ENCODE results near the gene MMP14.

MMP14 gene

GRCh38 chr14:22896760-22897159, 60.4 kb downstream of the MMP14 start:
- TF ChIP-seq, protein P1, sequence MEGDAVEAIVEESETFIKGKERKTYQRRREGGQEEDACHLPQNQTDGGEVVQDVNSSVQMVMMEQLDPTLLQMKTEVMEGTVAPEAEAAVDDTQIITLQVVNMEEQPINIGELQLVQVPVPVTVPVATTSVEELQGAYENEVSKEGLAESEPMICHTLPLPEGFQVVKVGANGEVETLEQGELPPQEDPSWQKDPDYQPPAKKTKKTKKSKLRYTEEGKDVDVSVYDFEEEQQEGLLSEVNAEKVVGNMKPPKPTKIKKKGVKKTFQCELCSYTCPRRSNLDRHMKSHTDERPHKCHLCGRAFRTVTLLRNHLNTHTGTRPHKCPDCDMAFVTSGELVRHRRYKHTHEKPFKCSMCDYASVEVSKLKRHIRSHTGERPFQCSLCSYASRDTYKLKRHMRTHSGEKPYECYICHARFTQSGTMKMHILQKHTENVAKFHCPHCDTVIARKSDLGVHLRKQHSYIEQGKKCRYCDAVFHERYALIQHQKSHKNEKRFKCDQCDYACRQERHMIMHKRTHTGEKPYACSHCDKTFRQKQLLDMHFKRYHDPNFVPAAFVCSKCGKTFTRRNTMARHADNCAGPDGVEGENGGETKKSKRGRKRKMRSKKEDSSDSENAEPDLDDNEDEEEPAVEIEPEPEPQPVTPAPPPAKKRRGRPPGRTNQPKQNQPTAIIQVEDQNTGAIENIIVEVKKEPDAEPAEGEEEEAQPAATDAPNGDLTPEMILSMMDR (IDR thresholded peaks at IDR 0.05; ENCODE audit: low read length, missing control alignments): no peak
- no peak for DNase-seq (ENCODE audit: low read depth)
- H3K4me3 ChIP-seq (replicated peaks; ENCODE audit: low read depth, low read length): no peak overlapping the region

DNA sequence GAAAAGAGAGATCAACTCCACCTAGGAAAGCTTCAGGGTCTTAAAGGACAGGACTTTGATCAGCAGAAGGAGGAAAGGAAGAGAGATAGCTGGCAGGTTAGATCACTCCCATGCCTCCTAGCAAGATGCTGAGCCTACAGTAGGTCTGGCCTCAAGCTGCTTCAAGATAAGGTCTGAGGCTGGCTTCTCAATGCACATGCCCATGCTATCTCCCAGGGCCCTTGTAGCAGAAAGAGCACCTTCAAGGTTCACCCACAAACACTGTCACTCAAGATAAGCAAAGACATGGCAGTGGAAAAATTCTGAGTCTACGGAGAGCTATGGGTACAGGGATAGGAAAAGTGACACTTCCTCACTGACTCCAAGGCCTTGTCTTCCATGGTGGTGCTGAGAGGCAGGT, 61.0 kb downstream of the MMP14 start:
- H3K4me3 ChIP-seq (replicated peaks; ENCODE audit: low read depth, low read length): no peak overlapping the region
- DNase-seq (ENCODE audit: low read depth): no peak
- TF ChIP-seq, protein P1 (IDR thresholded peaks at IDR 0.05; ENCODE audit: low read length, missing control alignments): no peak
